SK-N-SH (cell line): ENCODE results near the gene NEAT1. TPM values are rescaled to one million over a fixed set of nuclear protein-coding genes. Genes with fewer than 3 reads are reported as not detected.

ENCODE experiments used
- CTCF ChIA-PET: fragments of 300-600, 350-600 bp; formaldehyde crosslinking; extraction: SDS; loops from one replicate; lab custom pipeline; 2021; lab: Yijun Ruan, JAX
- POLR2A ChIA-PET: fragments of 350-600 bp; sonication (Branson Sonifier 250); formaldehyde crosslinking; extraction: SDS; loops from one replicate; lab custom pipeline; 2020; ENCODE audit warnings: antibody characterized with exemption, inconsistent platforms; lab: Yijun Ruan, JAX
- DNase-seq: peaks from one replicate; pipeline ENCODE4 v3.0.0; 2012
- H2AFZ ChIP-seq: fragments of 200-600 bp; sonication (generic); 2 replicates; pipeline ENCODE4 v1.8.1; 2016; ENCODE audit warnings: antibody characterized with exemption, mild to moderate bottlenecking, low read depth
- H3F3A ChIP-seq: fragments of 200-600 bp; sonication (generic); replicated peaks from 2 replicates; pipeline ENCODE3; 2016; ENCODE audit warnings: antibody characterized with exemption, mild to moderate bottlenecking; ENCODE audit not compliant: insufficient read depth
- H3K27ac ChIP-seq, 2 experiments: fragments of 200-500 bp in 1 of 2; fragments of 200-600 bp in 1 of 2; sonication (Bioruptor generic) in 1 of 2; sonication (generic), shearing (Covaris generic) in 1 of 2; 2 replicates each; pipeline versions ENCODE4 v1.5.1 to v1.6.1; 2014 to 2016; ENCODE audit warnings: low read depth in 2 of 2, inconsistent platforms in 1 of 2, low read length in 1 of 2, mild to moderate bottlenecking in 1 of 2, mixed read lengths in 1 of 2
- H3K27me3 ChIP-seq: fragments of 200-600 bp; sonication (generic), shearing (Covaris generic); 2 replicates; pipeline ENCODE4 v1.6.1; 2016; ENCODE audit warnings: mixed run types; ENCODE audit not compliant: insufficient read depth
- H3K36me3 ChIP-seq, 2 experiments: fragments of 200-500 bp in 1 of 2; fragments of 200-600 bp in 1 of 2; sonication (Bioruptor generic) in 1 of 2; sonication (generic) in 1 of 2; replicated peaks in 1 of 2; 2 replicates each; pipeline versions ENCODE3 to v1.5.1; 2014 to 2016; ENCODE audit warnings: low read length in 1 of 2, mild to moderate bottlenecking in 1 of 2; ENCODE audit not compliant: insufficient read depth in 2 of 2, control insufficient read depth in 1 of 2
- H3K4me1 ChIP-seq, 2 experiments: fragments of 200-500 bp in 1 of 2; fragments of 200-600 bp in 1 of 2; sonication (Bioruptor generic) in 1 of 2; sonication (generic), shearing (Covaris generic) in 1 of 2; 2 replicates each; pipeline versions ENCODE4 v1.5.1 to v1.6.1; 2014 to 2016; ENCODE audit warnings: low read depth in 1 of 2, low read length in 1 of 2, mixed run types in 1 of 2; ENCODE audit not compliant: insufficient read depth in 2 of 2, control insufficient read depth in 1 of 2
- H3K4me2 ChIP-seq: fragments of 200-600 bp; sonication (generic), shearing (Covaris generic); 2 replicates; pipeline ENCODE4 v1.6.1; 2017; ENCODE audit warnings: mixed run types
- H3K4me3 ChIP-seq, 2 experiments: fragments of 200-500 bp in 1 of 2; fragments of 200-600 bp in 1 of 2; sonication (Bioruptor generic) in 1 of 2; sonication (generic), shearing (Covaris generic) in 1 of 2; 2 replicates each; pipeline versions ENCODE4 v1.5.1 to v1.8.1; 2014 to 2016; ENCODE audit warnings: low read depth in 2 of 2, inconsistent platforms in 1 of 2, low read length in 1 of 2, mild to moderate bottlenecking in 1 of 2, mixed read lengths in 1 of 2, moderate library complexity in 1 of 2
- H3K79me2 ChIP-seq: fragments of 200-600 bp; sonication (generic); 2 replicates; pipeline ENCODE4 v1.8.1; 2017; ENCODE audit warnings: mild to moderate bottlenecking; ENCODE audit not compliant: insufficient read depth
- H3K9ac ChIP-seq: fragments of 200-600 bp; sonication (generic); 2 replicates; pipeline ENCODE4 v1.6.1; 2017; ENCODE audit warnings: mixed run types
- H3K9me2 ChIP-seq: fragments of 200-600 bp; sonication (generic); 2 replicates; pipeline ENCODE4 v1.6.1; 2017; ENCODE audit warnings: mixed run types
- H3K9me3 ChIP-seq: fragments of 200-600 bp; sonication (generic); 2 replicates; pipeline ENCODE4 v1.6.1; 2017; ENCODE audit warnings: mixed run types, mild to moderate bottlenecking, moderate library complexity
- H4K20me1 ChIP-seq: fragments of 200-600 bp; sonication (generic); 2 replicates; pipeline ENCODE4 v1.6.1; 2017; ENCODE audit warnings: mild to moderate bottlenecking, mixed run types; ENCODE audit not compliant: insufficient read depth
- CHD2 ChIP-seq: fragments of 150-350 bp; IDR thresholded peaks from 2 replicates; pipeline ENCODE4 v1.6.1; 2018; ENCODE audit warnings: low read length; ENCODE audit not compliant: partially characterized antibody
- CTCF ChIP-seq: fragments of 200-600 bp; sonication (generic); IDR thresholded peaks from 2 replicates; pipeline ENCODE4 v1.6.1; 2017; ENCODE audit warnings: antibody characterized with exemption, mild to moderate bottlenecking, moderate library complexity
- EP300 ChIP-seq, 2 experiments: IDR thresholded peaks; 2 replicates each; pipeline versions ENCODE4 v1.4.0 to v1.6.1; 2012; ENCODE audit warnings: borderline replicate concordance in 1 of 2, low read depth in 1 of 2, low read length in 1 of 2
- FOSL2 ChIP-seq: IDR thresholded peaks from 2 replicates; pipeline ENCODE4 v1.4.0; 2012; ENCODE audit warnings: low read depth, mild to moderate bottlenecking, moderate library complexity, borderline replicate concordance
- FOXM1 ChIP-seq: IDR thresholded peaks from 2 replicates; pipeline ENCODE4 v1.4.0; 2012; ENCODE audit warnings: low read depth, mild to moderate bottlenecking
- GABPA ChIP-seq: IDR thresholded peaks from 2 replicates; pipeline ENCODE4 v1.4.0; 2012; ENCODE audit warnings: low read depth, mild to moderate bottlenecking
- JUND ChIP-seq: IDR thresholded peaks from 2 replicates; pipeline ENCODE4 v1.4.0; 2012
- MAX ChIP-seq: IDR thresholded peaks from 2 replicates; pipeline ENCODE4 v1.4.0; 2012; ENCODE audit warnings: low read depth
- MXI1 ChIP-seq: IDR thresholded peaks from 2 replicates; pipeline ENCODE4 v1.6.1; 2012; ENCODE audit warnings: mild to moderate bottlenecking, low read depth, low read length, improper control_type of control experiment
- NFIC ChIP-seq: IDR thresholded peaks from 2 replicates; pipeline ENCODE4 v1.4.0; 2012; ENCODE audit warnings: borderline replicate concordance
- RAD21 ChIP-seq: IDR thresholded peaks from 2 replicates; pipeline ENCODE4 v1.6.1; 2012; ENCODE audit warnings: mild to moderate bottlenecking, low read length
- RCOR1 ChIP-seq: fragments of 150-350 bp; IDR thresholded peaks from 2 replicates; pipeline ENCODE4 v1.6.1; 2017; ENCODE audit warnings: antibody characterized with exemption, low read length
- REST ChIP-seq: IDR thresholded peaks from 2 replicates; pipeline ENCODE4 v1.6.1; 2012; ENCODE audit warnings: mild to moderate bottlenecking, low read depth, low read length, moderate library complexity
- RFX5 ChIP-seq: IDR thresholded peaks from 2 replicates; pipeline ENCODE4 v1.6.1; 2012; ENCODE audit warnings: mild to moderate bottlenecking, improper control_type of control experiment, low read length
- SIN3A ChIP-seq: IDR thresholded peaks from 2 replicates; pipeline ENCODE4 v1.6.1; 2012; ENCODE audit warnings: low read depth, mild to moderate bottlenecking, low read length, moderate library complexity, borderline replicate concordance
- TCF12 ChIP-seq: IDR thresholded peaks from 2 replicates; pipeline ENCODE4 v1.4.0; 2012
- TEAD4 ChIP-seq: IDR thresholded peaks from 2 replicates; pipeline ENCODE4 v1.4.0; 2012; ENCODE audit warnings: mild to moderate bottlenecking, borderline replicate concordance; ENCODE audit not compliant: insufficient read depth
- USF2 ChIP-seq: fragments of 150-350 bp; IDR thresholded peaks from 2 replicates; pipeline ENCODE4 v1.6.1; 2017; ENCODE audit warnings: antibody characterized with exemption, low read length, low read depth, borderline replicate concordance
- ZBTB33 ChIP-seq: IDR thresholded peaks from 2 replicates; pipeline ENCODE4 v1.4.0; 2012; ENCODE audit warnings: low read depth, borderline replicate concordance
- WGBS: methylation state at CpG from one replicate; pipeline ENCODE4 v1.1.6; 2017; ENCODE audit warnings: low lambda C conversion rate; 5-methylcytosine and 5-hydroxymethylcytosine counted together
- polyA plus RNA-seq, 3 experiments: library from polyadenylated mRNA; depleted of rRNA; stranded (reverse); fragments of >200 nt; gene quantifications; 2 replicates each; pipeline ENCODE4 v1.2.3, GENCODE V29; 2012

Gene NEAT1
- polyA plus RNA-seq, 1 of the 3 experiments (the other 2 are of a cell fraction) = 435 TPM

GRCh38 chr11:65418681-65419459 lies 3.7 kb upstream of the NEAT1 start (continued):
- TF ChIP-seq MXI1 = peak; percentile 50; the same call in 1 of the 2 replicates
- TF ChIP-seq JUND = no peak
- TF ChIP-seq NFIC = peak; percentile 86
- 0 out of 2 replicates have a peak, but pooled peaks have one; percentile 9 for TF ChIP-seq RFX5
- no peak for TF ChIP-seq REST
- no peak for TF ChIP-seq ZBTB33
- TF ChIP-seq GABPA = peak; percentile 68
- TF ChIP-seq USF2 = no peak
- TF ChIP-seq MAX = peak; percentile 88
- TF ChIP-seq EP300 (IDR thresholded peaks at IDR 0.05; ENCODE audit: borderline replicate concordance in 1 of 2, low read depth in 1 of 2, low read length in 1 of 2) = peak; percentile 36 to 65; a peak in 3 of 4 replicates

GRCh38 chr11:65419460-65419771 lies 3.2 kb upstream of the NEAT1 start:
- peaks cover 84% of the 10 kb centered on the region for H3K79me2 ChIP-seq

More at GRCh38 chr11:65419460-65419771, 3.2 kb upstream of the NEAT1 start:
- no peak overlapping the region for H2AFZ ChIP-seq
- H3K36me3 ChIP-seq = peaks cover 6 to 14% of the 10 kb centered on the region in 2 experiments
- no peaks in the 10 kb centered on the region for H3K9me3 ChIP-seq
- H3F3A ChIP-seq = peaks cover 57% of the 10 kb centered on the region
- H3K27me3 ChIP-seq = no peaks in the 10 kb centered on the region
- TF ChIP-seq NFIC = no peak
- no peak for TF ChIP-seq RFX5
- TF ChIP-seq RCOR1 = no peak
- no peak for TF ChIP-seq MAX
- no peak for TF ChIP-seq CTCF
- TF ChIP-seq SIN3A = no peak
- TF ChIP-seq CHD2 = no peak
- no peak for TF ChIP-seq TCF12
- TF ChIP-seq FOSL2 = no peak
- TF ChIP-seq MXI1 = no peak
- TF ChIP-seq TEAD4 = no peak
- no peak for TF ChIP-seq FOXM1
- no peak for TF ChIP-seq RAD21
- ChIA-PET CTCF (interaction anchor here (1.0 to 13.0 kb wide), 10 partner anchors 30 to 103 kb away, joined by 3 to 223 read pairs (median 6); partner anchors contain the start of genes MALAT1 and SLC25A45), POLR2A (interaction anchor here (1.1 to 17.2 kb wide), 6 partner anchors 25 to 79 kb away, joined by 4 to 1027 read pairs (median 8); partner anchors contain the start of gene MALAT1)
- H3K9me2 ChIP-seq = no peaks in the 10 kb centered on the region
- H4K20me1 ChIP-seq = peaks cover 18% of the 10 kb centered on the region
- DNase-seq = no peak
- H3K9ac ChIP-seq = peak overlapping the region; percentile 98
- peak overlapping the region; percentile 94 for H3K4me2 ChIP-seq
- WGBS = 63% methylated on average over 7 of the region's 7 CpGs
- peak overlapping the region; percentile 100 for H3K27ac ChIP-seq
- H3K4me1 ChIP-seq = peaks cover 50 to 61% of the 10 kb centered on the region in 2 experiments
- peak overlapping the region; percentile 13 to 18; a peak in 3 of 4 replicates for H3K4me3 ChIP-seq
